Middle frontal gyrus (tissue), 1 donor: ENCODE measurements around the gene TRPM1.

Experiments
- DNase-seq: peaks from one replicate; pipeline ENCODE4 v3.0.0-alpha.2; 2015; ENCODE audit warnings: low spot score; ENCODE audit errors: extremely low spot score

The TRPM1 gene

GRCh38 chr15:30978328-30978727 lies 123.2 kb downstream of the TRPM1 start:
- no peak for DNase-seq

DNA sequence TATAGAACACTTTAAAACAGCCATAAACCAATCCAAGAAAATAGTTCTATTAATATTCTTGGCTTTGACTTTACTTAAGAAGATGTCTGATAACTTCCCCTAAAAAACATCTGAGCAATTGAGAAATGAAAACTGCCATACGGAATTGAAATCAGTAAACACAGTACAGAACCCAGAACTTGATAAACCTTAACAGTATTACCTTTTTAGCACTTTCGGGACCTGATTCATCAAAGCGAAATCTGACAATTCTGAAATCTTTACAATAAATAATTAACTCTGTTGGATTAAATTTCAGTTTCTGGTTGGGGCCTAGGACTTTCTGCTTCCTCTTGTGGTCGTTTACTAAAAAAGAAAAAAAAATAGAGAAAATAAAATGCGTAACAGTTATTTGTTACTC lies 127.4 kb downstream of the TRPM1 start:
- no peak for DNase-seq

- DNase-seq: no peak
These were observed 128.1 kb downstream of the TRPM1 start for GRCh38 chr15:30973379-30973778.

DNA sequence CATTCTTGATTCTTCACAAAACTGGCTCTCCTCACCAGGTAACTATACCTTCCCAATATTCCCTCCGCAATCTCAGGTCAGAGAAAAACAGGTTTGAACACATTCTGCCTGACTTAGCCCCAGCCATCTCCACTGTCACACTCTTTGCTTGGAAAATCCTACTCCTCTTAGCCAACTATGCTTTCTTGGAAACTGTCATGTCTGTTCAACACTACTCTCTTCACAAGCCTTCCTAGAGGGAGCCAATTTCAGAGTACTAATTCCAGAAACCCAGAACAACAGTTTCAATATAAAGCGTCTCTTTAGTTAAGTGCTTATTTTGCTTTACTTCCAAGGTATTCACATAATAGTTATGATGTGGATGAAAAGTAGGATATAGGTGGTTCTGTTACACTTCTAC lies 131.8 kb downstream of the TRPM1 start:
- DNase-seq: no peak

DNA sequence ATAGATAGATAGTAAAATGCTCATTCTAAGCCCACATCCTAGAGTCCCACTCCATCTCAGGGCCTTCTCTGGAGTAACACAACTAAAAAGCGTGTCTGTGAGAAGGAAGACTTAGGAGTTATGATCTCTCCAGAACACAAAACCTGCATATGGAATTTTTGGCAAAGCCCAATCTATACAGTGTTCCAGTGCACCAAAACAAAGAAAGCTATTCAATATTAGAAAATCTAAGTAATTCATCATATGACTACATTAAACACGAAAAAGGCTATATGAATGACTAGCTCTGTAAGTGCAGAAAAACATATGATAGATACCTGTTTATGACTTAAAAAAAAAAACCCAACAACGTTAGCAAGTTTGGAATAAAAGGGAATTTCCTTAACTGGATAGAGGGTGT lies 137.8 kb downstream of the TRPM1 start:
- DNase-seq: no peak

- DNase-seq: no peak
These were observed 138.9 kb downstream of the TRPM1 start for GRCh38 chr15:30962659-30963058.

DNA sequence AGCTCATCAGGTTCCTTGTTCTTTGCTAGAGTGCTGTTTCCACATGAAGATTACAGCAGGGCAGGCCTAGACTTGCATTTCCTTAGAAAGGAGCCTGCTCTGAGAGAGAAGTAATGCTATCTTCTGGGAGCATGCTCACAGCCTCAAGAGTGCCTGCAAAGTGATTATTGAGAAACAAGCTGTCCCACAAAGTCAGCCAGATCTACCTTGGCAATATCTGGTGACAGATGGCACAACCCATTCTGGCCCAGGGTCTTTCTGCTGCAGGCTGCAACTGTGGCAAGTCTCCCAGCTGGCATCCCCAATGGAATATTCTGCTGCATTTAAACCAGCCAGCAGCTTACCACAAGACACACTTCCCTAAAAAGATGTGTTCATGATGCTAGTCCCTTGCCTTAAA lies 139.4 kb downstream of the TRPM1 start:
- DNase-seq: no peak

DNA sequence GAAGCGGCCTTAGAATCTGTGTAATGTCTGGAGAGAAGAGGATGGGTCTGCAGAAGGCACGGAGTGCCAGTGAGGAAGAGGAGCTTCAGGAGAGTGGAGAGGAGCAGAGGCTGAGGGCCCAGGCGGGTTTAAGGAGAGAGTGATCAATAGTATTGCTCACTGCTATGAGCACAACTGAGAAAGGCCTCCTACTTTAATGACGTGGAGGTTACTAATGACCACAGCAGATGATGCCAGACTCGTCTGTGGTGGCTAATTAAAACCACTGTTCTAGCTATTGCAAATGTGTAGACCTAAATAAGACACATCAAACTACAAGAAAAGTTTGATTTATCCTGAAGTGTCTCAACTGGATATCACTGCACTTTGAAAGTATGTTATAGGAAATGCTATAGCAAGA lies 143.3 kb downstream of the TRPM1 start:
- DNase-seq: no peak

DNA sequence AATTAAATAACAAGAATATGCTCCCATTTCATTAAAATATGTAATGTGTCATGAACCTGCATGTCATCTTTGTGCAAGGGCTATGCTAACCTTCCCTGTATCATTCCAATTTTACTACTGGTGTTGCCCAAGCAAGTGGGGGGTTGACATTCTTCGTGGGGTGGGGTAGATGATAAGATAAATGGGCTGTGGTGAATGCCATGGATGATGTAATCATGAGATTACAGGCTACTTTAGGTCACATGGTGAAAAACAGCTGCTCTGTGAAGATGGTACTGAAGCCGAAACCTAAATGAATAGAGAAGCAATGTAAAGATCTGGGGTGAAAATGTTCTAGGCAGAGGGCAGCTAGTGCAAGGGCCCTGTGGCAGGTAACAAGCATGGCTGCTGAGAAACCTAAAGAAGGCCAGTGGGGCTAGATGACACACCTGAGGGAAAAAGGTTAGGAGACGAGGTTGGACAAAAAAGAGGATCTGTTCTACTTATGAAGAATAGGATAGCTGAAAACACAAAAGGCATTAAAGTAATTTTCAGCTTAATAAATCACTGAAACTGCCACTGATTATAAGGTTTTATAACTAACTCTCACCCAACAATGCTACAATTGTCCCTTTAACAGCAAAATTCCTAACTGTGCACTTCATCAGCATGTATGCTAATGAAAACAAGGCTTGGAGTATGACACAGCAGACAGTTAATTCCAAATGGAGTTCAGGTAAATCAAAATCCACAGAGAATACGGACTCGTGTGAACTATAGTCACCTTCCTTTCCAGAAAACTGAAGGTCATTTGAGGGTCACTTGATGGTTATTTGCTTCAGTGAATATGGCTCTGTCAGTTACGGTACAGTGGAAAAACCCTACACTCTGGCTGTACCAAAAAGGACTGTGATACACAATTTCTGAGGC lies 145.1 kb downstream of the TRPM1 start:
- DNase-seq: no peak

GRCh38 chr15:30954674-30955073 lies 146.9 kb downstream of the TRPM1 start:
- DNase-seq: no peak

GRCh38 chr15:30953731-30954378 lies 147.7 kb downstream of the TRPM1 start:
- no peak for DNase-seq

DNA sequence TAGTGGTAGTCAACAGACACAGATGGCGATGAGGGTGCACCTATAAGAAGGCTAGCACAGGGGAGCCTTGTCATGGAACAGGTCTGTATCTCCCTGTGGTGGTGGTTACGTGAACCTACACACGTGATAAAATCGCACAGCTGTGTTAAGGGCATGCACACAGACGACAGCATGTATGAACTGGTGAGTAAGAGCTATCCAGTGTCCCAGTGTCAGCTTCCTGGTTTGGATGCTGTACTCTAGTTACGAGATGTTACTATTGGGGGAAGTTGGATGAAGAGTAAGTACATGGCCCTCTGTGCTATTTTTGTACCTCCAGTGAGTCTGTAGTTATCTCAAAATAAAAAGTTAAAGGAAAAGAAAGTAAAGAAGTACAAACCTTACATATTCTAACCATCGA lies 148.3 kb downstream of the TRPM1 start:
- DNase-seq: no peak
